DOHH2 (cell line): ENCODE results near the gene POLE4.

Experiments
- CTCF ChIP-seq: fragments of 200-600 bp; sonication (generic); IDR thresholded peaks from one replicate; pipeline ENCODE4 v1.5.1; 2014; ENCODE audit warnings: antibody characterized with exemption, mild to moderate bottlenecking, low read depth, low read length; ENCODE audit not compliant: poor library complexity, severe bottlenecking
- EZH2phosphoT487 ChIP-seq: fragments of 200-600 bp; sonication (generic); IDR thresholded peaks from 2 replicates; pipeline ENCODE4 v1.6.1; 2017; ENCODE audit warnings: borderline replicate concordance, mild to moderate bottlenecking, antibody characterized with exemption, low read length, moderate library complexity, mixed read lengths

GRCh38 chr2:74916394-74916793, 42.0 kb upstream of the POLE4 start:
- no peak for TF ChIP-seq EZH2phosphoT487
- no peak for TF ChIP-seq CTCF
